Measurements from ENCODE around the gene DNAJC25.
"Not testable (repeated sequence)": the region's sequence is repeated elsewhere in the genome, so short reads cannot be mapped to it uniquely, and the experiment has no call there.

DNAJC25 gene

GRCh38 chr9:111610845-111611244, 20.3 kb upstream of the DNAJC25 start:
- Mint-ChIP-seq H3K4me1 (ENCODE audit: low read depth) (no peaks in the 10 kb centered on the region), H3K4me3 (no peak overlapping the region), H3K27me3 (peaks cover 25% of the 10 kb centered on the region), H3K27ac (no peak overlapping the region), H3K9me3 (no peaks in the 10 kb centered on the region), H3K36me3 (ENCODE audit: low read depth) (no peaks in the 10 kb centered on the region)
- DNase-seq: no peak

- no peak for DNase-seq
- H3K27ac Mint-ChIP-seq: no peak overlapping the region
- H3K9me3 Mint-ChIP-seq: no peaks in the 10 kb centered on the region
- peaks cover 25% of the 10 kb centered on the region for H3K27me3 Mint-ChIP-seq
- H3K4me3 Mint-ChIP-seq: no peak overlapping the region
- H3K36me3 Mint-ChIP-seq (ENCODE audit: low read depth): no peaks in the 10 kb centered on the region
- H3K4me1 Mint-ChIP-seq (ENCODE audit: low read depth): no peaks in the 10 kb centered on the region
These were observed 17.6 kb upstream of the DNAJC25 start for GRCh38 chr9:111613436-111614040.

GRCh38 chr9:111615928-111616327, 15.2 kb upstream of the DNAJC25 start:
- Mint-ChIP-seq H3K36me3 (ENCODE audit: low read depth) (no peaks in the 10 kb centered on the region), H3K27ac (no peak overlapping the region), H3K27me3 (peaks cover 15% of the 10 kb centered on the region), H3K4me1 (ENCODE audit: low read depth) (no peaks in the 10 kb centered on the region), H3K4me3 (no peak overlapping the region), H3K9me3 (no peaks in the 10 kb centered on the region)
- DNase-seq: no peak

DNA sequence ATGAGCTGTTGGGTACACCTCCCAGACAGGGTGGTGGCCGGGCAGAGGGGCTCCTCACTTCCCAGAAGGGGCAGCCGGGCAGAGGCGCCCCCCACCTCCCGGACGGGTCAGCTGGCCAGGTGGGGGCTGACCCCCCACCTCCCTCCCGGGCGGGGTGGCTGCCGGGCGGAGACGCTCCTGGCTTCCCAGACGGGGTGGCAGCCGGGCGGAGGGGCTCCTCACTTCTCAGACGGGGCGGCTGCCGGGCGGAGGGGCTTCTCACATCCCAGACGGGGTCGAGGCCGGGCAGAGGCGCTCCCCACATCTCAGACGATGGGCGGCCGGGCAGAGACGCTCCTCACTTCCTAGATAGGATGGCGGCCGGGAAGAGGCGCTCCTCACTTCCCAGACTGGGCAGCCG, 13.8 kb upstream of the DNAJC25 start:
- not testable (repeated sequence) for H3K9me3 Mint-ChIP-seq; H3K4me3 Mint-ChIP-seq; H3K4me1 Mint-ChIP-seq (ENCODE audit: low read depth); DNase-seq; H3K36me3 Mint-ChIP-seq (ENCODE audit: low read depth); H3K27ac Mint-ChIP-seq
- H3K27me3 Mint-ChIP-seq: peaks cover 20% of the 10 kb centered on the region

GRCh38 chr9:111621895-111622480, 9.1 kb upstream of the DNAJC25 start:
- peaks cover 19% of the 10 kb centered on the region for H3K27me3 Mint-ChIP-seq

DNA sequence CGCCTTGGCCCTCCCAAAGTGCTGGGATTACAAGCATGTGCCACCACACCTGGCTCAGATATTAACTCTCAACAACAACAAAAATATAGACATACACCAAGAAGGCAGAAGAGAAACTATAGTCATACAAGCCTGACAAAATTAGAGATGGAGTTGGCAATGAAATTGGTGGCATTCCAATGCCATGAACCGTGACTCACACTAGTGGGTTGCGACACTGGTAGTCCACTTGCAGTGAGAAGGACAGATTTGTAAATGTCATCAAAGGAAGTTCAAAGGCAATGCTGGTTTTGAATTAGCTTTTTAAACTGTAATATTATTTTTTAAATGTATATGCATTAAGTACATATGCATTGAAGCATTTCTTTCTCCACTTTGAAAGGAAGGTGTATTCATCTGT, 8.5 kb upstream of the DNAJC25 start:
- Mint-ChIP-seq H3K27ac (no peak overlapping the region), H3K4me1 (ENCODE audit: low read depth) (no peaks in the 10 kb centered on the region), H3K9me3 (no peaks in the 10 kb centered on the region), H3K27me3 (peaks cover 19% of the 10 kb centered on the region), H3K4me3 (no peak overlapping the region), H3K36me3 (ENCODE audit: low read depth) (no peaks in the 10 kb centered on the region)
- DNase-seq: no peak

More at GRCh38 chr9:111621895-111622480, 9.1 kb upstream of the DNAJC25 start:
- no peak overlapping the region for H3K27ac Mint-ChIP-seq
- no peaks in the 10 kb centered on the region for H3K36me3 Mint-ChIP-seq (ENCODE audit: low read depth)
- H3K4me1 Mint-ChIP-seq (ENCODE audit: low read depth): no peaks in the 10 kb centered on the region
- H3K9me3 Mint-ChIP-seq: no peaks in the 10 kb centered on the region
- no peak overlapping the region for H3K4me3 Mint-ChIP-seq
- DNase-seq: no peak

GRCh38 chr9:111627260-111627963, 3.7 kb upstream of the DNAJC25 start:
- Mint-ChIP-seq H3K27ac (no peak overlapping the region), H3K4me3 (no peak overlapping the region), H3K4me1 (ENCODE audit: low read depth) (peaks cover 10% of the 10 kb centered on the region), H3K27me3 (peaks cover 10% of the 10 kb centered on the region), H3K9me3 (no peaks in the 10 kb centered on the region), H3K36me3 (ENCODE audit: low read depth) (peaks cover 9% of the 10 kb centered on the region)
- no peak for DNase-seq

DNA sequence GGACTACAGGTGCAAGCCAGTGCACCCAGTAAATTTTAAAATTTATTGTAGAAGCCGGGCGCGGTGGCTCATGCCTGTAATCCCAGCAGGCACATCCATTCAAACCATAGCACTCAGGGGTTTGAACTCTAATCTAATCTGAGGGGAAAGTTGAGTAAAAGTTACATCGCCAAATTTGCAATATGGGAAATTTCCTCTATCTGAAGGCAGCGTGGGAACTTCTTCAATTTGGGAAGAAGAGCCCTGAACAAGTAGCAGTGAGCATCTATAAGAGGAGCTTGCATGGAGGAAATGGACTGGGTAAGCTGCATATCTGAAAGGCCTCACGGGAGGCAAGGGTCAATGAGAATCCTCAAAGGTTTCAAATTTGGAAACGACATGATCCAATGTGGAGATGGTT, 2.7 kb upstream of the DNAJC25 start:
- H3K27me3 Mint-ChIP-seq: peaks cover 1% of the 10 kb centered on the region
- no peak overlapping the region for H3K4me3 Mint-ChIP-seq
- no peak for DNase-seq
- H3K27ac Mint-ChIP-seq: no peak overlapping the region
- peaks cover 19% of the 10 kb centered on the region for H3K36me3 Mint-ChIP-seq (ENCODE audit: low read depth)
- H3K9me3 Mint-ChIP-seq: no peaks in the 10 kb centered on the region
- peaks cover 20% of the 10 kb centered on the region for H3K4me1 Mint-ChIP-seq (ENCODE audit: low read depth)

GRCh38 chr9:111630182-111630963, 761 bp upstream of the DNAJC25 start:
- H3K36me3 Mint-ChIP-seq (ENCODE audit: low read depth): peaks cover 32% of the 10 kb centered on the region
- H3K4me1 Mint-ChIP-seq (ENCODE audit: low read depth): peaks cover 40% of the 10 kb centered on the region
- H3K27ac Mint-ChIP-seq: peak overlapping the region; percentile 90
- H3K4me3 Mint-ChIP-seq: peak overlapping the region; percentile 87
- no peak for DNase-seq
- no peaks in the 10 kb centered on the region for H3K9me3 Mint-ChIP-seq
- H3K27me3 Mint-ChIP-seq: no peaks in the 10 kb centered on the region

- peak overlapping the region; percentile 90 for H3K27ac Mint-ChIP-seq
- no peaks in the 10 kb centered on the region for H3K27me3 Mint-ChIP-seq
These were observed 245 bp upstream of the DNAJC25 start for GRCh38 chr9:111630964-111631213.

GRCh38 chr9:111632060-111632459, 926 bp downstream of the DNAJC25 start:
- Mint-ChIP-seq H3K9me3 (no peaks in the 10 kb centered on the region), H3K4me3 (peak overlapping the region; percentile 87), H3K27ac (peak overlapping the region; percentile 89), H3K4me1 (ENCODE audit: low read depth) (peaks cover 48% of the 10 kb centered on the region), H3K27me3 (no peaks in the 10 kb centered on the region), H3K36me3 (ENCODE audit: low read depth) (peaks cover 34% of the 10 kb centered on the region)
- DNase-seq: no peak

More at GRCh38 chr9:111630964-111631213, 245 bp upstream of the DNAJC25 start:
- Mint-ChIP-seq H3K4me1 (ENCODE audit: low read depth) (peaks cover 45% of the 10 kb centered on the region), H3K9me3 (no peaks in the 10 kb centered on the region), H3K4me3 (peak overlapping the region; percentile 87), H3K36me3 (ENCODE audit: low read depth) (peaks cover 34% of the 10 kb centered on the region)
- no peak for DNase-seq

DNA sequence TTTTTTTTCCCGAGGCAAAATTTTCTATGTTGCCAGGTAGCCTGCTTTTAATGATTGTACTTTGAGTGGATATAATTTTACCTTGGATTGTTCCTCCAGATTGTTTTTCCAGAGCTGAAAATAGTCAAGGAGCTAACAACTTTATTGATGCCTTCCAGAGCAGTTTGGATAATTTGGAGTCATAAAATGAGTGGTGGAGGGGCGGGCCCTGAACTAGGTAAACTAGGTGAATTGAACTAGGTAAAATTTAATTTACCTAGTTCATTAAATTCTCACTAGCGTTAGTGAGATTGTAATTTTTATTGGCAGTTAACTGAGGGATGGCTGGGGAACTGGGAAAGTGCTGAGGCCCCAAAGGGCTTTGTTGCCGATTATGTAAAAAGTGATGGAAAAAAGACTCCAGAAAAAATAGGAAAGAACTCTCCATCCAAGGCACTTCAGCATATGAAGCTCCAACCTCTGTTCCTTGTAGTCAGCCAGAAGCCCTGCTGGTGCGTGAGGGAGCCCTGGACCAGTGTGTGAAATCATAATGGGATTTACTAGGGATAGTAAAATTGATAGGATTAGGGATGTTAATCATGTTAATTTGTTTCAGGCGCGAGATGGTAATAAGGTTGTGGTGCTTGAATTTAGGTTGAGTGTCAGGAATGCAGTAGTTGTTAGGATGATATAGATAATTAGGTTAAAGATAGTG, 1.7 kb downstream of the DNAJC25 start:
- DNase-seq: no peak
- Mint-ChIP-seq H3K4me3 (peak overlapping the region; percentile 87), H3K9me3 (no peaks in the 10 kb centered on the region), H3K27ac (no peak overlapping the region), H3K4me1 (ENCODE audit: low read depth) (peaks cover 48% of the 10 kb centered on the region), H3K27me3 (no peaks in the 10 kb centered on the region), H3K36me3 (ENCODE audit: low read depth) (peaks cover 34% of the 10 kb centered on the region)

- no peaks in the 10 kb centered on the region for H3K27me3 Mint-ChIP-seq
- H3K4me3 Mint-ChIP-seq: peak overlapping the region; percentile 87
- H3K36me3 Mint-ChIP-seq (ENCODE audit: low read depth): peaks cover 34% of the 10 kb centered on the region
- no peak for DNase-seq
- H3K27ac Mint-ChIP-seq: no peak overlapping the region
- H3K4me1 Mint-ChIP-seq (ENCODE audit: low read depth): peaks cover 48% of the 10 kb centered on the region
- H3K9me3 Mint-ChIP-seq: no peaks in the 10 kb centered on the region
These were observed 2.2 kb downstream of the DNAJC25 start for GRCh38 chr9:111633389-111633736.

DNA sequence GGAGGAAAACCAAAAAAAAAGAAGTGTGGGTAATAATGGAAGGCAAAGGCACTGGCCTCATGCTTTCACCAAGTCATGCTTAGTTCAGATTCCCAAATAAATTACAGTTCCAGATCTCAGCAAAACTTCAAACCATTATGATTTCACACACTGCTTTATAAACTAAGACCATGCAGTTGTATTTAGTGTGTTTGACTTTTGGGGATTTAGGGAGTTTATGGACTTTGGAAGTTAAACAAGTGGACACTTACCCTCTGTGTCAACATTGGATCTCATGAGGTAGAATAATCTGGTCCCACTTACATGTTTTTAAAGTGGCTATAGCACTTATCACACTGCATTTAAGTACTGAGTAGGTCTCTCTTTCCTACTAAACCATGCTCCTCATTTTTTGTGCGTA, 3.7 kb downstream of the DNAJC25 start:
- DNase-seq: no peak
- Mint-ChIP-seq H3K4me3 (no peak overlapping the region), H3K4me1 (ENCODE audit: low read depth) (peaks cover 48% of the 10 kb centered on the region), H3K27me3 (no peaks in the 10 kb centered on the region), H3K9me3 (no peaks in the 10 kb centered on the region), H3K36me3 (ENCODE audit: low read depth) (peaks cover 34% of the 10 kb centered on the region), H3K27ac (no peak overlapping the region)

All from activated T-cell treated with anti-CD3 and anti-CD28 coated beads, Interleukin-2, amount 50 U/mL, for 24 hours (primary cell).